Measurements from ENCODE around the gene DISP1. TPM values are rescaled to one million over a fixed set of nuclear protein-coding genes. Genes with fewer than 3 reads are reported as not detected.
"Not testable (repeated sequence)": the region's sequence is repeated elsewhere in the genome, so short reads cannot be mapped to it uniquely, and the experiment has no call there.

The DISP1 gene
- polyA plus RNA-seq, 4 donors, result 2.3 to 7.5 (median 3.3) TPM

- peak; percentile 74 to 75 for DNase-seq
- no peaks in the 10 kb centered on the region for H3K9me3 ChIP-seq (ENCODE audit: control insufficient read depth in 2 of 2, insufficient read depth in 1 of 2, low read depth in 1 of 2, low read length in 1 of 2)
- H3K27ac ChIP-seq (ENCODE audit: low read depth in 1 of 3, low read length in 2 of 3), result peak overlapping the region in 1 of 3 donors; percentile 43
- H3K4me1 ChIP-seq (ENCODE audit: control insufficient read depth in 3 of 3, insufficient read depth in 2 of 3, low read depth in 1 of 3, low read length in 2 of 3), result peaks cover 0 to 11% (median 0%) of the 10 kb centered on the region in 3 donors
- no peaks in the 10 kb centered on the region for H3K36me3 ChIP-seq (ENCODE audit: control insufficient read depth in 3 of 3, insufficient read depth in 2 of 3, low read depth in 1 of 3, low read length in 3 of 3)
- peak; percentile 84 for FAIRE-seq
- no peak overlapping the region for H3K4me3 ChIP-seq (ENCODE audit: low read depth in 1 of 3, low read length in 3 of 3)
- H3K27me3 ChIP-seq (ENCODE audit: control insufficient read depth in 3 of 3, insufficient read depth in 3 of 3, low read length in 3 of 3), result no peaks in the 10 kb centered on the region
Measured at GRCh38 chr1:222829868-222830267, 15.0 kb downstream of the DISP1 start.

GRCh38 chr1:222833356-222833876 lies 18.6 kb downstream of the DISP1 start:
- 28 to 68% (median 45%) methylated on average over 2 of the region's 2 CpGs for WGBS, 3 donors
- DNase-seq (peak; percentile 62 to 87), FAIRE-seq (no peak)
- H3K4me3 ChIP-seq (ENCODE audit: low read depth in 1 of 3, low read length in 3 of 3), result no peak overlapping the region
- no peaks in the 10 kb centered on the region for H3K9me3 ChIP-seq (ENCODE audit: control insufficient read depth in 2 of 2, insufficient read depth in 1 of 2, low read depth in 1 of 2, low read length in 1 of 2)
- no peaks in the 10 kb centered on the region for H3K36me3 ChIP-seq (ENCODE audit: control insufficient read depth in 3 of 3, insufficient read depth in 2 of 3, low read depth in 1 of 3, low read length in 3 of 3)
- no peaks in the 10 kb centered on the region for H3K27me3 ChIP-seq (ENCODE audit: control insufficient read depth in 3 of 3, insufficient read depth in 3 of 3, low read length in 3 of 3)
- peak overlapping the region in 2 of 3 donors; percentile 20 to 48 for H3K27ac ChIP-seq (ENCODE audit: low read depth in 1 of 3, low read length in 2 of 3)
- H3K4me1 ChIP-seq (ENCODE audit: control insufficient read depth in 3 of 3, insufficient read depth in 2 of 3, low read depth in 1 of 3, low read length in 2 of 3), result peaks cover 0 to 11% (median 0%) of the 10 kb centered on the region in 3 donors

GRCh38 chr1:222843469-222844410 lies 28.9 kb downstream of the DISP1 start:
- H3K4me3 ChIP-seq (ENCODE audit: low read depth in 1 of 3, low read length in 3 of 3), result no peak overlapping the region
- 22 to 65% (median 37%) methylated on average over 6 of the region's 6 CpGs for WGBS, 3 donors
- DNase-seq, result peak; percentile 19 to 54
- H3K27me3 ChIP-seq (ENCODE audit: control insufficient read depth in 3 of 3, insufficient read depth in 3 of 3, low read length in 3 of 3), result no peaks in the 10 kb centered on the region
- no peak for FAIRE-seq
- no peaks in the 10 kb centered on the region for H3K36me3 ChIP-seq (ENCODE audit: control insufficient read depth in 3 of 3, insufficient read depth in 2 of 3, low read depth in 1 of 3, low read length in 3 of 3)
- H3K9me3 ChIP-seq (ENCODE audit: control insufficient read depth in 2 of 2, insufficient read depth in 1 of 2, low read depth in 1 of 2, low read length in 1 of 2), result no peaks in the 10 kb centered on the region
- peaks cover 1 to 6% (median 5%) of the 10 kb centered on the region in 3 donors for H3K4me1 ChIP-seq (ENCODE audit: control insufficient read depth in 3 of 3, insufficient read depth in 2 of 3, low read depth in 1 of 3, low read length in 2 of 3)
- H3K27ac ChIP-seq (ENCODE audit: low read depth in 1 of 3, low read length in 2 of 3), result peak overlapping the region in 2 of 3 donors; percentile 41 to 71

GRCh38 chr1:222844411-222844779 lies 29.6 kb downstream of the DISP1 start:
- H3K4me1 ChIP-seq (ENCODE audit: control insufficient read depth in 3 of 3, insufficient read depth in 2 of 3, low read depth in 1 of 3, low read length in 2 of 3), result peaks cover 1 to 6% (median 5%) of the 10 kb centered on the region in 3 donors
- H3K27ac ChIP-seq (ENCODE audit: low read depth in 1 of 3, low read length in 2 of 3), result peak overlapping the region in 1 of 3 donors; percentile 12
- FAIRE-seq (no peak), DNase-seq (no peak)
- no peaks in the 10 kb centered on the region for H3K9me3 ChIP-seq (ENCODE audit: control insufficient read depth in 2 of 2, insufficient read depth in 1 of 2, low read depth in 1 of 2, low read length in 1 of 2)
- H3K27me3 ChIP-seq (ENCODE audit: control insufficient read depth in 3 of 3, insufficient read depth in 3 of 3, low read length in 3 of 3), result no peaks in the 10 kb centered on the region
- WGBS, 3 donors, result 15 to 64% (median 50%) methylated on average over 3 of the region's 3 CpGs
- H3K4me3 ChIP-seq (ENCODE audit: low read depth in 1 of 3, low read length in 3 of 3), result no peak overlapping the region
- no peaks in the 10 kb centered on the region for H3K36me3 ChIP-seq (ENCODE audit: control insufficient read depth in 3 of 3, insufficient read depth in 2 of 3, low read depth in 1 of 3, low read length in 3 of 3)

- Histone ChIP-seq H3K4me3 (ENCODE audit: low read depth in 1 of 3, low read length in 3 of 3) (no peak overlapping the region), H3K27me3 (ENCODE audit: control insufficient read depth in 3 of 3, insufficient read depth in 3 of 3, low read length in 3 of 3) (no peaks in the 10 kb centered on the region), H3K36me3 (ENCODE audit: control insufficient read depth in 3 of 3, insufficient read depth in 2 of 3, low read depth in 1 of 3, low read length in 3 of 3) (no peaks in the 10 kb centered on the region), H3K9me3 (ENCODE audit: control insufficient read depth in 2 of 2, insufficient read depth in 1 of 2, low read depth in 1 of 2, low read length in 1 of 2) (no peaks in the 10 kb centered on the region), H3K27ac (ENCODE audit: low read depth in 1 of 3, low read length in 2 of 3) (no peak overlapping the region), H3K4me1 (ENCODE audit: control insufficient read depth in 3 of 3, insufficient read depth in 2 of 3, low read depth in 1 of 3, low read length in 2 of 3) (peaks cover 1 to 6% (median 5%) of the 10 kb centered on the region in 3 donors)
- DNase-seq (no peak), FAIRE-seq (no peak)
Measured at GRCh38 chr1:222845763-222846162, 30.9 kb downstream of the DISP1 start.

- not testable (repeated sequence) for H3K9me3 ChIP-seq (ENCODE audit: control insufficient read depth in 2 of 2, insufficient read depth in 1 of 2, low read depth in 1 of 2, low read length in 1 of 2); H3K36me3 ChIP-seq (ENCODE audit: control insufficient read depth in 3 of 3, insufficient read depth in 2 of 3, low read depth in 1 of 3, low read length in 3 of 3); H3K27ac ChIP-seq (ENCODE audit: low read depth in 1 of 3, low read length in 2 of 3); FAIRE-seq; H3K4me3 ChIP-seq (ENCODE audit: low read depth in 1 of 3, low read length in 3 of 3); DNase-seq; H3K27me3 ChIP-seq (ENCODE audit: control insufficient read depth in 3 of 3, insufficient read depth in 3 of 3, low read length in 3 of 3); H3K4me1 ChIP-seq (ENCODE audit: control insufficient read depth in 3 of 3, insufficient read depth in 2 of 3, low read depth in 1 of 3, low read length in 2 of 3)
Measured at GRCh38 chr1:222850550-222850949, 35.7 kb downstream of the DISP1 start.

- FAIRE-seq, result no peak
- DNase-seq, result no peak
- Histone ChIP-seq H3K9me3 (ENCODE audit: control insufficient read depth in 2 of 2, insufficient read depth in 1 of 2, low read depth in 1 of 2, low read length in 1 of 2) (no peaks in the 10 kb centered on the region), H3K4me3 (ENCODE audit: low read depth in 1 of 3, low read length in 3 of 3) (no peak overlapping the region), H3K27ac (ENCODE audit: low read depth in 1 of 3, low read length in 2 of 3) (no peak overlapping the region), H3K36me3 (ENCODE audit: control insufficient read depth in 3 of 3, insufficient read depth in 2 of 3, low read depth in 1 of 3, low read length in 3 of 3) (no peaks in the 10 kb centered on the region), H3K27me3 (ENCODE audit: control insufficient read depth in 3 of 3, insufficient read depth in 3 of 3, low read length in 3 of 3) (no peaks in the 10 kb centered on the region), H3K4me1 (ENCODE audit: control insufficient read depth in 3 of 3, insufficient read depth in 2 of 3, low read depth in 1 of 3, low read length in 2 of 3) (no peaks in the 10 kb centered on the region)
- WGBS, 3 donors, result 92 to 95% (median 94%) methylated on average over 3 of the region's 3 CpGs
Measured at GRCh38 chr1:222852326-222852725, 37.5 kb downstream of the DISP1 start.

- DNase-seq (no peak), FAIRE-seq (no peak)
Measured at GRCh38 chr1:222861062-222861461, 46.2 kb downstream of the DISP1 start.

More at GRCh38 chr1:222861062-222861461, 46.2 kb downstream of the DISP1 start:
- Histone ChIP-seq H3K9me3 (ENCODE audit: control insufficient read depth in 2 of 2, insufficient read depth in 1 of 2, low read depth in 1 of 2, low read length in 1 of 2) (no peaks in the 10 kb centered on the region), H3K36me3 (ENCODE audit: control insufficient read depth in 3 of 3, insufficient read depth in 2 of 3, low read depth in 1 of 3, low read length in 3 of 3) (no peaks in the 10 kb centered on the region), H3K27me3 (ENCODE audit: control insufficient read depth in 3 of 3, insufficient read depth in 3 of 3, low read length in 3 of 3) (no peaks in the 10 kb centered on the region), H3K4me1 (ENCODE audit: control insufficient read depth in 3 of 3, insufficient read depth in 2 of 3, low read depth in 1 of 3, low read length in 2 of 3) (no peaks in the 10 kb centered on the region), H3K4me3 (ENCODE audit: low read depth in 1 of 3, low read length in 3 of 3) (no peak overlapping the region), H3K27ac (ENCODE audit: low read depth in 1 of 3, low read length in 2 of 3) (no peak overlapping the region)
- 63 to 71% (median 67%) methylated on average over 3 of the region's 3 CpGs for WGBS, 3 donors
